Heart left ventricle (tissue), 16 donors: ENCODE data around the gene PLPPR2. TPM values are rescaled to one million over a fixed set of nuclear protein-coding genes. Genes with fewer than 3 reads are reported as not detected.

Experiments used
- ATAC-seq, 4 donors: fragments of 200-7000 bp; cut with Tn5 transposase; one replicate each; pipeline ENCODE4 v1.9.1; 2020 to 2022; ENCODE audit warnings: moderate library complexity in 4 of 4, mild to moderate bottlenecking in 3 of 4, moderate number of reproducible peaks in 1 of 4
- DNase-seq, 5 donors: peaks; one replicate each; pipeline ENCODE4 v3.0.0-alpha.2; 2020
- H3K27ac ChIP-seq, 12 donors: fragments of 200-600 bp; sonication (generic) in 4 of 12; one replicate each; pipeline versions ENCODE4 v1.5.0 to v1.8.0; 2016 to 2022; ENCODE audit warnings: mild to moderate bottlenecking in 2 of 12
- H3K27me3 ChIP-seq, 9 donors: fragments of 200-600 bp; sonication (generic) in 2 of 9; one replicate each; pipeline versions ENCODE4 v1.5.1 to v1.8.0; 2016 to 2022; ENCODE audit warnings: mild to moderate bottlenecking in 3 of 9
- H3K36me3 ChIP-seq, 9 donors: fragments of 200-600 bp; sonication (generic) in 2 of 9; one replicate each; pipeline versions ENCODE4 v1.5.0 to v1.8.0; 2018 to 2022; ENCODE audit warnings: mild to moderate bottlenecking in 2 of 9
- H3K4me1 ChIP-seq, 12 donors: fragments of 200-600 bp; sonication (generic) in 4 of 12; one replicate each; pipeline versions ENCODE4 v1.5.0 to v1.8.0; 2016 to 2022; ENCODE audit warnings: mild to moderate bottlenecking in 3 of 12
- H3K4me3 ChIP-seq, 12 donors: fragments of 200-600 bp; sonication (generic) in 4 of 12; one replicate each; pipeline versions ENCODE4 v1.5.0 to v1.8.0; 2017 to 2022; ENCODE audit warnings: mild to moderate bottlenecking in 9 of 12, moderate library complexity in 4 of 12
- H3K9me3 ChIP-seq, 12 donors: fragments of 200-600 bp; sonication (generic) in 4 of 12; one replicate each; pipeline versions ENCODE4 v1.5.0 to v1.8.0; 2016 to 2022; ENCODE audit warnings: mild to moderate bottlenecking in 1 of 12
- CTCF ChIP-seq, 12 donors: fragments of 200-600 bp; sonication (generic) in 4 of 12; IDR thresholded peaks; one replicate each; pipeline versions ENCODE4 v1.5.0 to v1.8.0; 2018 to 2022; ENCODE audit warnings: antibody characterized with exemption in 12 of 12, mild to moderate bottlenecking in 5 of 12
- POLR2A ChIP-seq, 2 donors: fragments of 450-650 bp; IDR thresholded peaks; one replicate each; pipeline ENCODE4 v1.6.1; 2017; ENCODE audit warnings: antibody characterized with exemption in 2 of 2, mild to moderate bottlenecking in 2 of 2, moderate library complexity in 2 of 2
- WGBS, 4 donors: extraction: QIAGEN DNeasy Blood & Tissue Kit in 2 of 4; methylation state at CpG; one replicate each; pipeline versions ENCODE4 v1.1.5 to v1.1.7; 2013 to 2018; 5-methylcytosine and 5-hydroxymethylcytosine counted together
- intact Hi-C, 10 donors: fragments of 100-400 bp; cut with DNase I; formaldehyde crosslinking; loops; one replicate each; pipeline versions ENCODE4 v1.11.1 to v1.14.2; 2022
- polyA plus RNA-seq, 2 donors: library from polyadenylated mRNA; stranded (reverse); fragments of 200-250 nt; gene quantifications; one replicate each; pipeline ENCODE4 v1.2.3, GENCODE V29; 2013
- total RNA-seq, 9 donors: library from RNA; depleted of rRNA in 2 of 9; stranded (reverse); fragments of >200 nt in 2 of 9; fragmentation: NEBNext Ultra II Directional in 3 of 9; extraction: Animal tissue kit (Norgen Biotek cat#: 25700) in 3 of 9; gene quantifications; one replicate each; pipeline versions ENCODE4 v1.1.0 to v1.2.4, GENCODE V29; 2016 to 2023
- donor health status: ischemic (EF 13 %, LVEDD 7.1; RV severe dilation, severe dysfunction).
- donor health status: healthy with polysubstance abuse.
- donor health status: DM: no; HTN: yes; CAD: no.
- donor health status: DM: no; HTN: no; CAD: no.
- donor health status: ischemic (EF 25% LVEDD 6.9; RV normal size, moderate dysfunction).
- donor health status: ischemic (EF 25% LVEDD 5.7; RV mildly dilated, moderate dysfunction).
- donor health status: healthy.
- donor health status: DM: yes; HTN: yes; CAD: no.
- donor health status: ischemic (EF 35%, LVEDD 5.7; RV mildly dilated, moderate dysfunction).
- donor health status: nonischemic (EF 11% LVEDD 7.7; RV severe dilation, severe dysfunction).
- donor health status: DM: yes; HTN: yes; CAD: no.
- donor health status: PGD.
- donor health status: ischemic (EF 29% LVEDD 5.4; RV normal size, mild dysfunction).
- donor health status: nonischemic (EF 23%, LVEDD 6.1; RV moderate dilation, normal function).

Gene PLPPR2
- total and polyA plus RNA-seq, 11 donors: 4.5 to 24.8 (median 11.2) TPM

- TF ChIP-seq POLR2A (IDR thresholded peaks at IDR 0.05) (no peak), CTCF (IDR thresholded peaks at IDR 0.05) (no peak)
- intact Hi-C loops: no loop called here
- Histone ChIP-seq H3K9me3 (no peaks in the 10 kb centered on the region), H3K27me3 (no peaks in the 10 kb centered on the region), H3K27ac (peak overlapping the region in 4 of 12 donors; percentile 48 to 85 (median 68)), H3K4me3 (peak overlapping the region in 11 of 12 donors; percentile 55 to 87 (median 67)), H3K4me1 (peaks cover 0 to 17% (median under 1%) of the 10 kb centered on the region in 12 donors), H3K36me3 (peaks cover 0 to 21% (median 0%) of the 10 kb centered on the region in 9 donors)
- WGBS, 4 donors: 86 to 90% (median 88%) methylated on average over 3 to 6 of the region's 6 CpGs
- ATAC-seq (no peak), DNase-seq (no peak)
Measured at GRCh38 chr19:11356074-11356397, 804 bp downstream of the PLPPR2 start.

GRCh38 chr19:11356676-11357550 is 1.7 kb downstream of the PLPPR2 start:
- Histone ChIP-seq H3K9me3 (no peaks in the 10 kb centered on the region), H3K27me3 (no peaks in the 10 kb centered on the region), H3K4me3 (no peak overlapping the region), H3K4me1 (peaks cover 0 to 22% (median 2%) of the 10 kb centered on the region in 12 donors), H3K27ac (no peak overlapping the region), H3K36me3 (peaks cover 0 to 30% (median 0%) of the 10 kb centered on the region in 9 donors)
- ATAC-seq (no peak), DNase-seq (no peak)
- WGBS, 4 donors: 75 to 85% (median 82%) methylated on average over 11 of the region's 11 CpGs
- intact Hi-C loops: no loop called here
- TF ChIP-seq CTCF (IDR thresholded peaks at IDR 0.05): no peak
- no peak for TF ChIP-seq POLR2A (IDR thresholded peaks at IDR 0.05)

- no peak for DNase-seq
- no peak for ATAC-seq
- WGBS, 4 donors: 89 to 91% (median 90%) methylated on average over 9 to 11 of the region's 11 CpGs
- TF ChIP-seq CTCF (IDR thresholded peaks at IDR 0.05) (no peak), POLR2A (IDR thresholded peaks at IDR 0.05) (no peak)
- Histone ChIP-seq H3K4me3 (no peak overlapping the region), H3K27me3 (no peaks in the 10 kb centered on the region), H3K4me1 (peaks cover 0 to 22% (median 2%) of the 10 kb centered on the region in 12 donors), H3K36me3 (peaks cover 0 to 55% (median 10%) of the 10 kb centered on the region in 9 donors), H3K27ac (no peak overlapping the region), H3K9me3 (no peaks in the 10 kb centered on the region)
- intact Hi-C loops: no loop called here
Measured at GRCh38 chr19:11359421-11359820, 4.2 kb downstream of the PLPPR2 start.

GRCh38 chr19:11361037-11361770 is 6.0 kb downstream of the PLPPR2 start:
- TF ChIP-seq CTCF (IDR thresholded peaks at IDR 0.05): no peak
- TF ChIP-seq POLR2A (IDR thresholded peaks at IDR 0.05): no peak
- Histone ChIP-seq H3K36me3 (peaks cover 0 to 63% (median 15%) of the 10 kb centered on the region in 9 donors), H3K4me3 (peak overlapping the region in 1 of 12 donors; percentile 6), H3K27me3 (no peaks in the 10 kb centered on the region), H3K9me3 (no peaks in the 10 kb centered on the region), H3K4me1 (peaks cover 0 to 8% (median 0%) of the 10 kb centered on the region in 12 donors), H3K27ac (no peak overlapping the region)
- DNase-seq (peak in 1 of 5 donors; percentile 75), ATAC-seq (peak in 3 of 4 donors; percentile 16 to 31 (median 19))
- intact Hi-C loops: no loop called here
- WGBS, 4 donors: 34 to 61% (median 51%) methylated on average over 27 to 43 of the region's 43 CpGs
